MM.1S (cell line): ENCODE results near the gene KLK8.

Experiments
- DNase-seq: peaks from one replicate; pipeline ENCODE4 v3.0.0-alpha.2; 2015
- H2AFZ ChIP-seq: fragments of 300-600 bp; sonication (generic); 2 replicates; pipeline ENCODE4 v1.6.0; 2016; ENCODE audit warnings: antibody characterized with exemption, low read length
- H3F3A ChIP-seq: fragments of 300-600 bp; sonication (generic); 2 replicates; pipeline ENCODE4 v1.6.1; 2016; ENCODE audit warnings: mild to moderate bottlenecking, antibody characterized with exemption, low read length, moderate library complexity, mixed read lengths; ENCODE audit not compliant: insufficient read depth
- H3K27ac ChIP-seq: fragments of 300-600 bp; sonication (generic); 2 replicates; pipeline ENCODE4 v1.5.1; 2016; ENCODE audit warnings: mild to moderate bottlenecking, low read length
- H3K27me3 ChIP-seq: fragments of 300-600 bp; sonication (generic); replicated peaks from 2 replicates; pipeline ENCODE4 v1.6.0; 2016; ENCODE audit warnings: low read length; ENCODE audit not compliant: insufficient read depth
- H3K36me3 ChIP-seq: fragments of 300-600 bp; sonication (generic); replicated peaks from 2 replicates; pipeline ENCODE4 v1.6.1; 2016; ENCODE audit warnings: mild to moderate bottlenecking, low read length, mixed read lengths; ENCODE audit not compliant: insufficient read depth
- H3K4me1 ChIP-seq: fragments of 300-600 bp; sonication (generic); 2 replicates; pipeline ENCODE4 v1.6.1; 2016; ENCODE audit warnings: low read length, mixed read lengths
- H3K4me2 ChIP-seq: fragments of 300-600 bp; sonication (generic); 2 replicates; pipeline ENCODE4 v1.6.0; 2016; ENCODE audit warnings: low read depth, low read length
- H3K4me3 ChIP-seq: fragments of 300-600 bp; sonication (generic); 2 replicates; pipeline ENCODE4 v1.5.1; 2016; ENCODE audit warnings: low read length, mixed read lengths
- H3K79me2 ChIP-seq: fragments of 300-600 bp; sonication (generic); 2 replicates; pipeline ENCODE4 v1.6.1; 2016; ENCODE audit warnings: mixed run types, low read length, mixed read lengths
- H3K9ac ChIP-seq: fragments of 300-600 bp; sonication (generic); 2 replicates; pipeline ENCODE4 v1.6.1; 2016; ENCODE audit warnings: low read length, mixed read lengths
- H3K9me2 ChIP-seq: fragments of 300-600 bp; sonication (generic); replicated peaks from 2 replicates; pipeline ENCODE4 v1.6.1; 2016; ENCODE audit warnings: mild to moderate bottlenecking, low read length, mixed read lengths; ENCODE audit not compliant: insufficient read depth
- H3K9me3 ChIP-seq: fragments of 300-600 bp; sonication (generic); replicated peaks from 2 replicates; pipeline ENCODE4 v1.6.1; 2016; ENCODE audit warnings: mild to moderate bottlenecking, low read length, mixed read lengths; ENCODE audit not compliant: insufficient read depth
- H4K20me1 ChIP-seq: fragments of 300-600 bp; sonication (generic); 2 replicates; pipeline ENCODE4 v1.6.1; 2016; ENCODE audit warnings: mild to moderate bottlenecking, low read length, moderate library complexity, mixed read lengths; ENCODE audit not compliant: insufficient read depth
- CTCF ChIP-seq: fragments of 300-600 bp; sonication (generic); IDR thresholded peaks from 2 replicates; pipeline ENCODE4 v1.5.1; 2016; ENCODE audit warnings: antibody characterized with exemption, low read length, mixed read lengths
- EZH2 ChIP-seq: fragments of 300-600 bp; sonication (generic); optimal IDR thresholded peaks from 2 replicates; pipeline ENCODE3; 2017; ENCODE audit warnings: low read depth, mild to moderate bottlenecking, antibody characterized with exemption, low read length, mixed read lengths
- EZH2phosphoT487 ChIP-seq: fragments of 300-600 bp; sonication (generic); IDR thresholded peaks from 2 replicates; pipeline ENCODE4 v1.6.1; 2018; ENCODE audit warnings: antibody characterized with exemption, low read length

KLK8 gene

GRCh38 chr19:50952910-50953309 lies 48.5 kb downstream of the KLK8 start, which contains the start of gene KLK5:
Gene KLK5, minus strand, starts transcription at chr19:50953038. Its CDS starts 381 bp downstream, at chr19:50952657.
- TF ChIP-seq EZH2 (no peak), EZH2phosphoT487 (no peak), CTCF (no peak)
- no peak for DNase-seq
- Histone ChIP-seq H2AFZ (no peak within 1 kb of the TSS), H3K9me3 (no peaks in the 10 kb centered on the region), H3F3A (no peaks in the 10 kb centered on the region), H3K4me2 (no peak within 1 kb of the TSS), H3K4me3 (no peak within 1 kb of the TSS), H4K20me1 (no peaks in the 10 kb centered on the region), H3K36me3 (no peaks in the 10 kb centered on the region), H3K4me1 (no peaks in the 10 kb centered on the region), H3K9ac (no peak within 1 kb of the TSS), H3K27me3 (peaks cover 35% of the 10 kb centered on the region), H3K79me2 (no peaks in the 10 kb centered on the region), H3K9me2 (no peaks in the 10 kb centered on the region), H3K27ac (no peak within 1 kb of the TSS)

GRCh38 chr19:50949861-50950260 lies 51.5 kb downstream of the KLK8 start:
- H3K9me2 ChIP-seq: no peaks in the 10 kb centered on the region
- H3K27ac ChIP-seq: no peak overlapping the region
- H3K4me2 ChIP-seq: no peak overlapping the region
- TF ChIP-seq EZH2phosphoT487 (no peak), CTCF (no peak), EZH2 (no peak)
- no peaks in the 10 kb centered on the region for H3K9me3 ChIP-seq
- H2AFZ ChIP-seq: no peak overlapping the region
- H3K79me2 ChIP-seq: no peaks in the 10 kb centered on the region
- no peaks in the 10 kb centered on the region for H3K4me1 ChIP-seq
- H3K9ac ChIP-seq: no peak overlapping the region
- H3K4me3 ChIP-seq: no peak overlapping the region
- peaks cover 33% of the 10 kb centered on the region for H3K27me3 ChIP-seq
- no peak for DNase-seq
- H3K36me3 ChIP-seq: no peaks in the 10 kb centered on the region
- H3F3A ChIP-seq: no peaks in the 10 kb centered on the region
- H4K20me1 ChIP-seq: no peaks in the 10 kb centered on the region

- Histone ChIP-seq H3K27me3 (peaks cover 34% of the 10 kb centered on the region), H3K4me2 (no peak overlapping the region), H3K9me2 (no peaks in the 10 kb centered on the region), H3K4me1 (no peaks in the 10 kb centered on the region), H2AFZ (no peak overlapping the region), H3K4me3 (no peak overlapping the region), H3F3A (no peaks in the 10 kb centered on the region), H3K79me2 (no peaks in the 10 kb centered on the region), H3K9ac (no peak overlapping the region), H3K36me3 (no peaks in the 10 kb centered on the region), H4K20me1 (no peaks in the 10 kb centered on the region), H3K9me3 (no peaks in the 10 kb centered on the region), H3K27ac (no peak overlapping the region)
- TF ChIP-seq EZH2: no peak
- TF ChIP-seq CTCF: no peak
- DNase-seq: no peak
Measured at GRCh38 chr19:50947123-50947522, 54.3 kb downstream of the KLK8 start.
